OCI-LY7 (cell line): ENCODE measurements around the gene PITX3.

Experiments
- EZH2phosphoT487 ChIP-seq: fragments of 200-600 bp; sonication (generic); IDR thresholded peaks from 2 replicates; pipeline ENCODE4 v1.6.1; 2018; ENCODE audit warnings: low read depth, borderline replicate concordance, mild to moderate bottlenecking, mixed run types, antibody characterized with exemption, low read length, moderate library complexity, mixed read lengths
- TF ChIP-seq, protein P1 (sequence below): fragments of 200-600 bp; sonication (generic); conservative IDR thresholded peaks from 2 replicates; pipeline ENCODE4 v1.5.1; 2014; ENCODE audit warnings: mild to moderate bottlenecking, antibody characterized with exemption, low read length, moderate library complexity, mixed read lengths

DNA sequence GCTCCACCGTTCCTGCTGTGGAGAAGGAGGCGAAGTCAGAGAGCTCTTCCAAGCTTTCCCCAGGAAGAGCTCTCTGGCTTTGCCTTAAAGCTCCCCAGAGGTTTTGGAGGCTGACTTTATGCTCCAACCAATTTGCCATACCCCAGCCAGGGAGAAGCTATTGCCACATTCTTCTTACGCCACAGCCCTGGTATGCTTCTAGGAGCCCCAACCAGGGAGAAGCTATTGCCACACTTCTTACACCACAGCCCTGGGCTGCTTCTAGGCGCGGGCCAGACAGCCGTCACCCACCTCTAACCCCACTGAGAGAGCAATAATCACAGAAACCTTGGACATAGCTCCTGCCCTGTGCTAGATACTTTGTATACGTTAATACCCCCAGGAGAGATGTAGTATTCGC lies 14.3 kb downstream of the PITX3 start:
- TF ChIP-seq, protein P1, sequence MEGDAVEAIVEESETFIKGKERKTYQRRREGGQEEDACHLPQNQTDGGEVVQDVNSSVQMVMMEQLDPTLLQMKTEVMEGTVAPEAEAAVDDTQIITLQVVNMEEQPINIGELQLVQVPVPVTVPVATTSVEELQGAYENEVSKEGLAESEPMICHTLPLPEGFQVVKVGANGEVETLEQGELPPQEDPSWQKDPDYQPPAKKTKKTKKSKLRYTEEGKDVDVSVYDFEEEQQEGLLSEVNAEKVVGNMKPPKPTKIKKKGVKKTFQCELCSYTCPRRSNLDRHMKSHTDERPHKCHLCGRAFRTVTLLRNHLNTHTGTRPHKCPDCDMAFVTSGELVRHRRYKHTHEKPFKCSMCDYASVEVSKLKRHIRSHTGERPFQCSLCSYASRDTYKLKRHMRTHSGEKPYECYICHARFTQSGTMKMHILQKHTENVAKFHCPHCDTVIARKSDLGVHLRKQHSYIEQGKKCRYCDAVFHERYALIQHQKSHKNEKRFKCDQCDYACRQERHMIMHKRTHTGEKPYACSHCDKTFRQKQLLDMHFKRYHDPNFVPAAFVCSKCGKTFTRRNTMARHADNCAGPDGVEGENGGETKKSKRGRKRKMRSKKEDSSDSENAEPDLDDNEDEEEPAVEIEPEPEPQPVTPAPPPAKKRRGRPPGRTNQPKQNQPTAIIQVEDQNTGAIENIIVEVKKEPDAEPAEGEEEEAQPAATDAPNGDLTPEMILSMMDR = no peak
- no peak for TF ChIP-seq EZH2phosphoT487
